SK-N-SH treated with all-trans-retinoic acid at 6 μM for 48 hours (cell line): ENCODE results near the gene LRBA.

Experiments used
- OSR1 ChIP-seq: fragments of 250-450 bp; sonication (Bioruptor Pico); IDR thresholded peaks from 2 replicates; pipeline ENCODE4 v1.8.0; 2022; ENCODE audit warnings: moderate library complexity, mild to moderate bottlenecking, inconsistent platforms
- PATZ1 ChIP-seq: fragments of 250-450 bp; sonication (Bioruptor Pico); IDR thresholded peaks from 2 replicates; pipeline ENCODE4 v1.8.0; 2020; ENCODE audit warnings: mild to moderate bottlenecking, moderate library complexity, borderline replicate concordance

- TF ChIP-seq OSR1 (no peak), PATZ1 (no peak)
These were observed 706.1 kb downstream of the LRBA start for GRCh38 chr4:150308824-150309472.
